HepG2 (cell line): ENCODE results near the gene ABT1. TPM values are rescaled to one million over a fixed set of nuclear protein-coding genes. Genes with fewer than 3 reads are reported as not detected.

Experiments
- ELF4 ChIP-seq: sonication (generic); formaldehyde crosslinking; IDR thresholded peaks from 2 replicates; pipeline ENCODE4 v1.5.0; 2020; ENCODE audit warnings: missing genetic modification reagents, mild to moderate bottlenecking, moderate library complexity, borderline replicate concordance
- GATA4 ChIP-seq: sonication (generic); IDR thresholded peaks from 2 replicates; pipeline ENCODE4 v1.6.1; 2016; ENCODE audit warnings: antibody characterized with exemption, low read depth, borderline replicate concordance
- KLF11 ChIP-seq: IDR thresholded peaks from 2 replicates; pipeline ENCODE4 v1.6.1; 2016; ENCODE audit warnings: missing compliant biosample characterization
- NFYB ChIP-seq: sonication (generic); formaldehyde crosslinking; IDR thresholded peaks from 2 replicates; pipeline ENCODE4 v1.4.0; 2020; ENCODE audit warnings: missing genetic modification reagents
- SP4 ChIP-seq: sonication (generic); formaldehyde crosslinking; IDR thresholded peaks from 2 replicates; pipeline ENCODE4 v1.8.1; 2023; ENCODE audit warnings: mild to moderate bottlenecking, missing genetic modification reagents
- TMF1 ChIP-seq: sonication (generic); formaldehyde crosslinking; IDR thresholded peaks from 2 replicates; pipeline ENCODE4 v1.8.1; 2022; ENCODE audit warnings: low read depth, missing genetic modification reagents
- ZFX ChIP-seq: sonication (generic); formaldehyde crosslinking; IDR thresholded peaks from 2 replicates; pipeline ENCODE4 v1.4.0; 2020; ENCODE audit warnings: mild to moderate bottlenecking, low read depth, missing genetic modification reagents, moderate library complexity
- ZNF256 ChIP-seq: sonication (generic); formaldehyde crosslinking; conservative IDR thresholded peaks from 2 replicates; pipeline ENCODE4 v1.4.0; 2020; ENCODE audit warnings: missing genetic modification reagents
- ZNF260 ChIP-seq: sonication (generic); formaldehyde crosslinking; IDR thresholded peaks from 2 replicates; pipeline ENCODE4 v1.4.0; 2020; ENCODE audit warnings: missing genetic modification reagents, low read depth, mild to moderate bottlenecking, borderline replicate concordance
- ZNF274 ChIP-seq: sonication (generic); formaldehyde crosslinking; IDR thresholded peaks from 2 replicates; pipeline ENCODE4 v1.5.1; 2020; ENCODE audit warnings: mild to moderate bottlenecking, missing genetic modification reagents
- polyA plus RNA-seq, 8 experiments: library from polyadenylated mRNA; depleted of rRNA in 3 of 8; stranded (reverse) in 7 of 8; unstranded in 1 of 8; fragments of >200 nt; fragmentation: Illumina TruSeq in 4 of 8; extraction: Trizol in 4 of 8; gene quantifications; 2 replicates each; pipeline versions ENCODE4 v1.2.1 to v1.2.3, GENCODE V29; 2011 to 2016; ENCODE audit warnings: low read depth in 4 of 8, missing spikeins in 1 of 8, mixed read lengths in 1 of 8; ENCODE audit not compliant: insufficient read depth in 1 of 8
- total RNA-seq, 5 experiments: library from RNA; depleted of rRNA; stranded (reverse); fragments of >200 nt; fragmentation: Illumina TruSeq; extraction: Trizol; gene quantifications; 2 replicates each; pipeline ENCODE4 v1.2.3, GENCODE V29; 2016; ENCODE audit warnings: low read depth in 1 of 5
- TF ChIP-seq, protein P1 (sequence below): sonication (generic); formaldehyde crosslinking; IDR thresholded peaks from 2 replicates; pipeline ENCODE4 v1.5.1; 2020; ENCODE audit warnings: mild to moderate bottlenecking, missing genetic modification reagents
- TF ChIP-seq, protein P2 (sequence below): sonication (generic); formaldehyde crosslinking; IDR thresholded peaks from 2 replicates; pipeline ENCODE4 v1.5.0; 2020; ENCODE audit warnings: missing genetic modification reagents, mild to moderate bottlenecking, borderline replicate concordance
- TF ChIP-seq, protein P3 (sequence below): sonication (generic); formaldehyde crosslinking; IDR thresholded peaks from 2 replicates; pipeline ENCODE4 v1.5.0; 2020; ENCODE audit warnings: missing genetic modification reagents, mild to moderate bottlenecking, borderline replicate concordance
- TF ChIP-seq, protein P4 (sequence below): IDR thresholded peaks from 2 replicates; pipeline ENCODE4 v1.6.1; 2016; ENCODE audit warnings: missing compliant biosample characterization, missing genetic modification reagents, borderline replicate concordance
- TF ChIP-seq, protein P5 (sequence below): sonication (generic); IDR thresholded peaks from 2 replicates; pipeline ENCODE4 v1.6.1; 2016; ENCODE audit warnings: low read depth, borderline replicate concordance
- TF ChIP-seq, protein P6 (sequence below): sonication (generic); formaldehyde crosslinking; IDR thresholded peaks from 2 replicates; pipeline ENCODE4 v1.4.0; 2020; ENCODE audit warnings: missing genetic modification reagents, low read depth, mild to moderate bottlenecking, borderline replicate concordance
- TF ChIP-seq, protein P7 (sequence below): sonication (generic); formaldehyde crosslinking; IDR thresholded peaks from 2 replicates; pipeline ENCODE4 v1.4.0; 2020; ENCODE audit warnings: missing genetic modification reagents

The ABT1 gene
- total and polyA plus RNA-seq, 2 of the 13 experiments (the other 11 are each of a cell fraction or from before 2014, with no cell fraction given), result 38.4 TPM

DNA sequence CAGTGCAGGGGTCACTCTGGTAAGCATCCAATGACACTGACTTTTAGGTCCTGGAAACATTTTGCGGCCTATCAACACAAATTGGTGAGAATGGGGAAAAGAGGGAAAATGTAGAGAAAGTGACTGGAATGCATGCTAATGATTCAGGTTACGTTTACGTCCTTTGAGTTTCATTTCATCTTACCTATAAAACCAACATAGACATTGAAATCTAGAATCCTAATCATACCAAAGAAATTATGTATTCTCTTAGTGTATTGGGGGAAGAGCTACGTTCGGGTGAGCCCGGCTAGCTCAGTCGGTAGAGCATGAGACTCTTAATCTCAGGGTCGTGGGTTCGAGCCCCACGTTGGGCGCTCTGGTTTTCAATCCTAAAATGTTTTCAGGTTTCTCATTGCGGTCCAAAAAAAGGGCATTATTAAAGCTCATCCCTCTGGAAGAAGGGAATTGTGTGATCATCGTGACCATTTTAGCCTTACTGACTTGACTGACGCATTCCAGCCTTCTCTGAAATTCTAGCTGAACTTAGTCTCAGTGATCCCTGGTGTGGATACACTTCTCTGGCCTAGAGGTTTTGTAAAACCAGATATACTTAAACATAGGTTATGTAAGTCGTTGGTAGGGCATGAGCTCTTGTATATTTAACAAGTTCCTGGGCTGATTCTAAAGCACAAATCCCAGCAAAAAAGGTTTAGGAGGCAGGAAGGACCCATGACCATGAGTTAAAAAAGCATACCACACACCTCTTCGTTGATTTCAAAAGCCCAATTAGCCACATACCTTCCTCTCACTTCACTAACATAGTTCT lies 40.3 kb upstream of the ABT1 start (continued):
- TF ChIP-seq, protein P1, sequence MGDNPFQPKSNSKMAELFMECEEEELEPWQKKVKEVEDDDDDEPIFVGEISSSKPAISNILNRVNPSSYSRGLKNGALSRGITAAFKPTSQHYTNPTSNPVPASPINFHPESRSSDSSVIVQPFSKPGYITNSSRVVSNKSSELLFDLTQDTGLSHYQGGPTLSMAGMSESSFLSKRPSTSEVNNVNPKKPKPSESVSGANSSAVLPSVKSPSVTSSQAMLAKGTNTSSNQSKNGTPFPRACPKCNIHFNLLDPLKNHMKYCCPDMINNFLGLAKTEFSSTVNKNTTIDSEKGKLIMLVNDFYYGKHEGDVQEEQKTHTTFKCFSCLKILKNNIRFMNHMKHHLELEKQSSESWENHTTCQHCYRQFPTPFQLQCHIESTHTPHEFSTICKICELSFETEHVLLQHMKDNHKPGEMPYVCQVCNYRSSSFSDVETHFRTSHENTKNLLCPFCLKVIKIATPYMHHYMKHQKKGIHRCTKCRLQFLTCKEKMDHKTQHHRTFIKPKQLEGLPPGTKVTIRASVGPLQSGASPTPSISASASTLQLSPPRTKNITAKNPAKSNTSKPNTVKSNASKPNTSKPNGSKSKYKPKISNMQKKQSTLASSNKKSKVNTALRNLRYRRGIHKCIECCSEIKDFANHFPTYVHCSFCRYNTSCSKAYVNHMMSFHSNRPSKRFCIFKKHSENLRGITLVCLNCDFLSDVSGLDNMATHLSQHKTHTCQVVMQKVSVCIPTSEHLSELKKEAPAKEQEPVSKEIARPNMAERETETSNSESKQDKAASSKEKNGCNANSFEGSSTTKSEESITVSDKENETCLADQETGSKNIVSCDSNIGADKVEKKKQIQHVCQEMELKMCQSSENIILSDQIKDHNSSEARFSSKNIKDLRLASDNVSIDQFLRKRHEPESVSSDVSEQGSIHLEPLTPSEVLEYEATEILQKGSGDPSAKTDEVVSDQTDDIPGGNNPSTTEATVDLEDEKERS (CRISPR knock-in tag), result peak; percentile 74; the same call in 1 of the 2 replicates
- TF ChIP-seq ZFX (peak; percentile 39; the same call in 1 of the 2 replicates), ELF4 (CRISPR knock-in tag) (no peak), NFYB (CRISPR knock-in tag) (no peak; the same call in 1 of the 2 replicates), GATA4 (no peak), TMF1 (CRISPR knock-in tag) (no peak), ZNF260 (CRISPR knock-in tag) (no peak), ZNF274 (CRISPR knock-in tag) (no peak), SP4 (CRISPR knock-in tag) (0 out of 2 replicates have a peak, but pooled peaks have one; percentile 22), ZNF256 (0 out of 2 replicates have a peak, but pooled peaks have one; percentile 62), KLF11 (CRISPR knock-in tag) (0 out of 2 replicates have a peak, but pooled peaks have one; percentile 29)
- TF ChIP-seq, protein P2, sequence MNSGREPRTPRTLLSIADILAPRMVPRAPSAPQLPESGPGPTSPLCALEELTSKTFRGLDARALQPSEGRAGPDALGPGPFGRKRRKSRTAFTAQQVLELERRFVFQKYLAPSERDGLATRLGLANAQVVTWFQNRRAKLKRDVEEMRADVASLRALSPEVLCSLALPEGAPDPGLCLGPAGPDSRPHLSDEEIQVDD (CRISPR knock-in tag), result no peak
- TF ChIP-seq, protein P3, sequence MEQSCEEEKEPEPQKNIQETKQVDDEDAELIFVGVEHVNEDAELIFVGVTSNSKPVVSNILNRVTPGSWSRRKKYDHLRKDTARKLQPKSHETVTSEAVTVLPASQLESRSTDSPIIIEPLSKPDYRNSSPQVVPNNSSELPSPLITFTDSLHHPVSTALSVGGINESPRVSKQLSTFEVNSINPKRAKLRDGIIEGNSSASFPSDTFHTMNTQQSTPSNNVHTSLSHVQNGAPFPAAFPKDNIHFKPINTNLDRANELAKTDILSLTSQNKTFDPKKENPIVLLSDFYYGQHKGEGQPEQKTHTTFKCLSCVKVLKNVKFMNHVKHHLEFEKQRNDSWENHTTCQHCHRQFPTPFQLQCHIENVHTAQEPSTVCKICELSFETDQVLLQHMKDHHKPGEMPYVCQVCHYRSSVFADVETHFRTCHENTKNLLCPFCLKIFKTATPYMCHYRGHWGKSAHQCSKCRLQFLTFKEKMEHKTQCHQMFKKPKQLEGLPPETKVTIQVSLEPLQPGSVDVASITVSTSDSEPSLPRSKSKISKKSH (CRISPR knock-in tag), result no peak
- TF ChIP-seq, protein P4, sequence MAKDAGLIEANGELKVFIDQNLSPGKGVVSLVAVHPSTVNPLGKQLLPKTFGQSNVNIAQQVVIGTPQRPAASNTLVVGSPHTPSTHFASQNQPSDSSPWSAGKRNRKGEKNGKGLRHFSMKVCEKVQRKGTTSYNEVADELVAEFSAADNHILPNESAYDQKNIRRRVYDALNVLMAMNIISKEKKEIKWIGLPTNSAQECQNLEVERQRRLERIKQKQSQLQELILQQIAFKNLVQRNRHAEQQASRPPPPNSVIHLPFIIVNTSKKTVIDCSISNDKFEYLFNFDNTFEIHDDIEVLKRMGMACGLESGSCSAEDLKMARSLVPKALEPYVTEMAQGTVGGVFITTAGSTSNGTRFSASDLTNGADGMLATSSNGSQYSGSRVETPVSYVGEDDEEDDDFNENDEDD, result no peak
- TF ChIP-seq, protein P5, sequence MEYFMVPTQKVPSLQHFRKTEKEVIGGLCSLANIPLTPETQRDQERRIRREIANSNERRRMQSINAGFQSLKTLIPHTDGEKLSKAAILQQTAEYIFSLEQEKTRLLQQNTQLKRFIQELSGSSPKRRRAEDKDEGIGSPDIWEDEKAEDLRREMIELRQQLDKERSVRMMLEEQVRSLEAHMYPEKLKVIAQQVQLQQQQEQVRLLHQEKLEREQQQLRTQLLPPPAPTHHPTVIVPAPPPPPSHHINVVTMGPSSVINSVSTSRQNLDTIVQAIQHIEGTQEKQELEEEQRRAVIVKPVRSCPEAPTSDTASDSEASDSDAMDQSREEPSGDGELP, result no peak
- TF ChIP-seq, protein P6, sequence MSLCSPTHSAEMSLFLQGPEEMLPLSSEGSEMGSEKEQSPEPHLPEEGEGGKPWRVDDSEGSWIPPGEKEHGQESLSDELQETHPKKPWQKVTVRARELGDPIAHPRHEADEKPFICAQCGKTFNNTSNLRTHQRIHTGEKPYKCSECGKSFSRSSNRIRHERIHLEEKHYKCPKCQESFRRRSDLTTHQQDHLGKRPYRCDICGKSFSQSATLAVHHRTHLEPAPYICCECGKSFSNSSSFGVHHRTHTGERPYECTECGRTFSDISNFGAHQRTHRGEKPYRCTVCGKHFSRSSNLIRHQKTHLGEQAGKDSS (CRISPR knock-in tag), result no peak; the same call in 1 of the 2 replicates
- TF ChIP-seq, protein P7, sequence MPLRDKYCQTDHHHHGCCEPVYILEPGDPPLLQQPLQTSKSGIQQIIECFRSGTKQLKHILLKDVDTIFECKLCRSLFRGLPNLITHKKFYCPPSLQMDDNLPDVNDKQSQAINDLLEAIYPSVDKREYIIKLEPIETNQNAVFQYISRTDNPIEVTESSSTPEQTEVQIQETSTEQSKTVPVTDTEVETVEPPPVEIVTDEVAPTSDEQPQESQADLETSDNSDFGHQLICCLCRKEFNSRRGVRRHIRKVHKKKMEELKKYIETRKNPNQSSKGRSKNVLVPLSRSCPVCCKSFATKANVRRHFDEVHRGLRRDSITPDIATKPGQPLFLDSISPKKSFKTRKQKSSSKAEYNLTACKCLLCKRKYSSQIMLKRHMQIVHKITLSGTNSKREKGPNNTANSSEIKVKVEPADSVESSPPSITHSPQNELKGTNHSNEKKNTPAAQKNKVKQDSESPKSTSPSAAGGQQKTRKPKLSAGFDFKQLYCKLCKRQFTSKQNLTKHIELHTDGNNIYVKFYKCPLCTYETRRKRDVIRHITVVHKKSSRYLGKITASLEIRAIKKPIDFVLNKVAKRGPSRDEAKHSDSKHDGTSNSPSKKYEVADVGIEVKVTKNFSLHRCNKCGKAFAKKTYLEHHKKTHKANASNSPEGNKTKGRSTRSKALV, result peak; percentile 93
